ENCODE measurements around the gene GRAP.

DNA sequence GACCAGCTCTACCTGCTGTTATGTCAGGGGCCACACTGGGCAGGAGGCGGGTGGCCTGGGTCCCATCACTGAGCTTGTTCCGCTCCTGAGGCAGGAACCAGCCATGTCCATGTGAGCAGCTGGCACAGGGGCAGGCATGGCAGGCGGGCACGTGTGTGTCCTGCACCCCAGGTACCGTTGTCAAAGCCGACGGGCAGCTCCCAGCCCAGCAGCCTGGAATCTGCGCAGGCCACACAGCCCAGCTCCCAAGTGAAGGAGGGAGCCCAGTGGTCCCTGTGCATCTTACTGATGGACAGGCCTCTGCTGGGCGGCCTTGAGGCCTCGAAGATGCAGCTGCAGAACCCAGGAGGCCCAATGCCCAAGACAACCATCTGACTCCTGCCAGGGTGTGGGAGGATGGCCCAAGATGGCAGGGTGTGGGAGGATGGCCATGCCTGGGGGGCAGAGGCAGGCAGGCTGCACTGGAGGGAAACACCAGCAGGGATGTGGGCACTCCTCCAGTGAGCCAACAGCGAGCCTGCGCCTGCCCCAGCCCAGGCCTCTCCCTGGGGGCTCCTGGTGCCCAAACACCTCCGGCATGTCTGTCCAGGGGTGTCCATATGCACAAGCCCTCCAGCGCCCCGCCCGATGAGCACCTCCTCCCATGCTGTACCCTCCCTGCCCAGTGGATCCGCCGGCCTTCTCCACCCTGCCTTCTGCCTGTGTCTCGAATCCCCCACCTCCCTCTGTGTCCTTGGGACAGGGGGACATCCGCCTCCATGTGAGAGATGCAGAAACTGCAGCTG is 55.0 kb downstream of the GRAP start:
- TF ChIP-seq, protein P1, sequence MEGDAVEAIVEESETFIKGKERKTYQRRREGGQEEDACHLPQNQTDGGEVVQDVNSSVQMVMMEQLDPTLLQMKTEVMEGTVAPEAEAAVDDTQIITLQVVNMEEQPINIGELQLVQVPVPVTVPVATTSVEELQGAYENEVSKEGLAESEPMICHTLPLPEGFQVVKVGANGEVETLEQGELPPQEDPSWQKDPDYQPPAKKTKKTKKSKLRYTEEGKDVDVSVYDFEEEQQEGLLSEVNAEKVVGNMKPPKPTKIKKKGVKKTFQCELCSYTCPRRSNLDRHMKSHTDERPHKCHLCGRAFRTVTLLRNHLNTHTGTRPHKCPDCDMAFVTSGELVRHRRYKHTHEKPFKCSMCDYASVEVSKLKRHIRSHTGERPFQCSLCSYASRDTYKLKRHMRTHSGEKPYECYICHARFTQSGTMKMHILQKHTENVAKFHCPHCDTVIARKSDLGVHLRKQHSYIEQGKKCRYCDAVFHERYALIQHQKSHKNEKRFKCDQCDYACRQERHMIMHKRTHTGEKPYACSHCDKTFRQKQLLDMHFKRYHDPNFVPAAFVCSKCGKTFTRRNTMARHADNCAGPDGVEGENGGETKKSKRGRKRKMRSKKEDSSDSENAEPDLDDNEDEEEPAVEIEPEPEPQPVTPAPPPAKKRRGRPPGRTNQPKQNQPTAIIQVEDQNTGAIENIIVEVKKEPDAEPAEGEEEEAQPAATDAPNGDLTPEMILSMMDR (tag by site-specific recombination; IDR thresholded peaks at IDR 0.05) = no peak
- TF ChIP-seq, protein P2, sequence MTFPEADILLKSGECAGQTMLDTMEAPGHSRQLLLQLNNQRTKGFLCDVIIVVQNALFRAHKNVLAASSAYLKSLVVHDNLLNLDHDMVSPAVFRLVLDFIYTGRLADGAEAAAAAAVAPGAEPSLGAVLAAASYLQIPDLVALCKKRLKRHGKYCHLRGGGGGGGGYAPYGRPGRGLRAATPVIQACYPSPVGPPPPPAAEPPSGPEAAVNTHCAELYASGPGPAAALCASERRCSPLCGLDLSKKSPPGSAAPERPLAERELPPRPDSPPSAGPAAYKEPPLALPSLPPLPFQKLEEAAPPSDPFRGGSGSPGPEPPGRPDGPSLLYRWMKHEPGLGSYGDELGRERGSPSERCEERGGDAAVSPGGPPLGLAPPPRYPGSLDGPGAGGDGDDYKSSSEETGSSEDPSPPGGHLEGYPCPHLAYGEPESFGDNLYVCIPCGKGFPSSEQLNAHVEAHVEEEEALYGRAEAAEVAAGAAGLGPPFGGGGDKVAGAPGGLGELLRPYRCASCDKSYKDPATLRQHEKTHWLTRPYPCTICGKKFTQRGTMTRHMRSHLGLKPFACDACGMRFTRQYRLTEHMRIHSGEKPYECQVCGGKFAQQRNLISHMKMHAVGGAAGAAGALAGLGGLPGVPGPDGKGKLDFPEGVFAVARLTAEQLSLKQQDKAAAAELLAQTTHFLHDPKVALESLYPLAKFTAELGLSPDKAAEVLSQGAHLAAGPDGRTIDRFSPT (tag by site-specific recombination; IDR thresholded peaks at IDR 0.05) = no peak
- TF ChIP-seq YY1 (tag by site-specific recombination; IDR thresholded peaks at IDR 0.05) (no peak), ZFP41 (tag by site-specific recombination; IDR thresholded peaks at IDR 0.05; ENCODE audit: borderline replicate concordance) (no peak), KLF10 (tag by site-specific recombination; IDR thresholded peaks at IDR 0.05) (no peak), ZNF514 (tag by site-specific recombination; IDR thresholded peaks at IDR 0.05) (no peak)

Measured in HEK293 (cell line).